Astrocyte (in vitro differentiated cells and primary cell): Measurements from ENCODE around the gene HYKK.
"Not testable (repeated sequence)": the region's sequence is repeated elsewhere in the genome, so short reads cannot be mapped to it uniquely, and the experiment has no call there.

ENCODE experiments used
- CTCF ChIP-seq: IDR thresholded peaks from 2 replicates; pipeline ENCODE4 v1.5.1; 2011; ENCODE audit warnings: low read depth, mild to moderate bottlenecking, inconsistent platforms, low read length, moderate library complexity; ENCODE audit not compliant: insufficient read depth
- EZH2 ChIP-seq: IDR thresholded peaks from 2 replicates; pipeline ENCODE4 v1.6.1; 2012; ENCODE audit warnings: mild to moderate bottlenecking, low read length, inconsistent platforms; ENCODE audit not compliant: insufficient read depth

DNA sequence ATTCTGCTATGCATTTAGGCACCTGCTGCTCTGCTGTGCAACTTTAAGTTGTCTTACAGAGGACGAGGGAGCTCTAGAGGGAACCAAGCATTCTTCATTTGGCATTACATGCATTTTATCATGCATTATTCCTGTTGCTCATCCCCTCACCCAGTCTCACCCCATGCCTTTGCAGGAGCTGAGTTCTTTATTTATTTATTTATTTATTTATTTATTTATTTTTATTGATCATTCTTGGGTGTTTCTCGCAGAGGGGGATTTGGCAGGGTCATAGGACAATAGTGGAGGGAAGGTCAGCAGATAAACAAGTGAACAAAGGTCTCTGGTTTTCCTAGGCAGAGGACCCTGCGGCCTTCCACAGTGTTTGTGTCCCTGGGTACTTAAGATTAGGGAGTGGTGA is 12.7 kb downstream of the HYKK start:
- TF ChIP-seq CTCF, EZH2: not testable (repeated sequence)
